ENCODE measurements around the gene ZP3. TPM values are rescaled to one million over a fixed set of nuclear protein-coding genes. Genes with fewer than 3 reads are reported as not detected.
"Not testable (repeated sequence)": the region's sequence is repeated elsewhere in the genome, so short reads cannot be mapped to it uniquely, and the experiment has no call there.

Gene ZP3
- total RNA-seq, 2 donors from 2014 or later = 4.8 to 13.9 TPM

- no peaks in the 10 kb centered on the region for H3K36me3 ChIP-seq
- intact Hi-C loops (cut with DNase I) = no loop called here
- H3K4me1 ChIP-seq = no peaks in the 10 kb centered on the region
- H3K27me3 ChIP-seq = no peaks in the 10 kb centered on the region
- no peak overlapping the region for H3K9ac ChIP-seq (ENCODE audit: low read depth in 2 of 2, low read length in 2 of 2)
- H3K27ac ChIP-seq = no peak overlapping the region
- DNase-seq = no peak
- no peak overlapping the region for H3K4me3 ChIP-seq
- TF ChIP-seq CTCF (IDR thresholded peaks at IDR 0.05) = no peak
- no peaks in the 10 kb centered on the region for H3K9me3 ChIP-seq
Measured at GRCh38 chr7:76423666-76424412, 911 bp upstream of the ZP3 start.

- H3K9me3 ChIP-seq = no peaks in the 10 kb centered on the region
- H3K27me3 ChIP-seq = no peaks in the 10 kb centered on the region
- DNase-seq = no peak
- H3K9ac ChIP-seq (ENCODE audit: low read depth in 2 of 2, low read length in 2 of 2) = no peak overlapping the region
- H3K4me3 ChIP-seq = no peak overlapping the region
- no peak for TF ChIP-seq CTCF (IDR thresholded peaks at IDR 0.05)
- intact Hi-C loops (cut with DNase I) = no loop called here
- H3K36me3 ChIP-seq = no peaks in the 10 kb centered on the region
- no peak overlapping the region for H3K27ac ChIP-seq
- H3K4me1 ChIP-seq = no peaks in the 10 kb centered on the region
Measured at GRCh38 chr7:76425156-76425555, 406 bp downstream of the ZP3 start.

GRCh38 chr7:76425558-76425957 lies 808 bp downstream of the ZP3 start:
- H3K4me3 ChIP-seq; H3K9me3 ChIP-seq; H3K27ac ChIP-seq; H3K27me3 ChIP-seq; H3K36me3 ChIP-seq; H3K9ac ChIP-seq (ENCODE audit: low read depth in 2 of 2, low read length in 2 of 2); H3K4me1 ChIP-seq; DNase-seq; intact Hi-C loops (cut with DNase I): not testable (repeated sequence)

- no peak overlapping the region for H3K27ac ChIP-seq
- no peaks in the 10 kb centered on the region for H3K9me3 ChIP-seq
- TF ChIP-seq CTCF (IDR thresholded peaks at IDR 0.05) = no peak
- no peaks in the 10 kb centered on the region for H3K36me3 ChIP-seq
- intact Hi-C loops (cut with DNase I) = no loop called here
- no peaks in the 10 kb centered on the region for H3K27me3 ChIP-seq
- no peak for DNase-seq
- no peak overlapping the region for H3K4me3 ChIP-seq
- H3K4me1 ChIP-seq = no peaks in the 10 kb centered on the region
- H3K9ac ChIP-seq (ENCODE audit: low read depth in 2 of 2, low read length in 2 of 2) = no peak overlapping the region
Measured at GRCh38 chr7:76426246-76426645, 1.5 kb downstream of the ZP3 start.

GRCh38 chr7:76427635-76428034 lies 2.9 kb downstream of the ZP3 start:
- Histone ChIP-seq H3K4me3 (no peak overlapping the region), H3K9me3 (no peaks in the 10 kb centered on the region), H3K27me3 (no peaks in the 10 kb centered on the region), H3K4me1 (no peaks in the 10 kb centered on the region), H3K9ac (ENCODE audit: low read depth in 2 of 2, low read length in 2 of 2) (no peak overlapping the region), H3K36me3 (no peaks in the 10 kb centered on the region), H3K27ac (no peak overlapping the region)
- DNase-seq = no peak
- intact Hi-C loops (cut with DNase I) = no loop called here
- no peak for TF ChIP-seq CTCF (IDR thresholded peaks at IDR 0.05)

- DNase-seq = no peak
- intact Hi-C loops (cut with DNase I) = no loop called here
- Histone ChIP-seq H3K36me3 (no peaks in the 10 kb centered on the region), H3K27me3 (no peaks in the 10 kb centered on the region), H3K4me1 (no peaks in the 10 kb centered on the region), H3K27ac (no peak overlapping the region), H3K4me3 (no peak overlapping the region), H3K9me3 (no peaks in the 10 kb centered on the region), H3K9ac (ENCODE audit: low read depth in 2 of 2, low read length in 2 of 2) (no peak overlapping the region)
- no peak for TF ChIP-seq CTCF (IDR thresholded peaks at IDR 0.05)
Measured at GRCh38 chr7:76428149-76428823, 3.5 kb downstream of the ZP3 start.

Data from colonic mucosa (tissue), 4 donors.